ENCODE results near the gene PRR36. TPM values are rescaled to one million over a fixed set of nuclear protein-coding genes. Genes with fewer than 3 reads are reported as not detected.

PRR36 gene
- not detected in 2 replicates for total RNA-seq

DNA sequence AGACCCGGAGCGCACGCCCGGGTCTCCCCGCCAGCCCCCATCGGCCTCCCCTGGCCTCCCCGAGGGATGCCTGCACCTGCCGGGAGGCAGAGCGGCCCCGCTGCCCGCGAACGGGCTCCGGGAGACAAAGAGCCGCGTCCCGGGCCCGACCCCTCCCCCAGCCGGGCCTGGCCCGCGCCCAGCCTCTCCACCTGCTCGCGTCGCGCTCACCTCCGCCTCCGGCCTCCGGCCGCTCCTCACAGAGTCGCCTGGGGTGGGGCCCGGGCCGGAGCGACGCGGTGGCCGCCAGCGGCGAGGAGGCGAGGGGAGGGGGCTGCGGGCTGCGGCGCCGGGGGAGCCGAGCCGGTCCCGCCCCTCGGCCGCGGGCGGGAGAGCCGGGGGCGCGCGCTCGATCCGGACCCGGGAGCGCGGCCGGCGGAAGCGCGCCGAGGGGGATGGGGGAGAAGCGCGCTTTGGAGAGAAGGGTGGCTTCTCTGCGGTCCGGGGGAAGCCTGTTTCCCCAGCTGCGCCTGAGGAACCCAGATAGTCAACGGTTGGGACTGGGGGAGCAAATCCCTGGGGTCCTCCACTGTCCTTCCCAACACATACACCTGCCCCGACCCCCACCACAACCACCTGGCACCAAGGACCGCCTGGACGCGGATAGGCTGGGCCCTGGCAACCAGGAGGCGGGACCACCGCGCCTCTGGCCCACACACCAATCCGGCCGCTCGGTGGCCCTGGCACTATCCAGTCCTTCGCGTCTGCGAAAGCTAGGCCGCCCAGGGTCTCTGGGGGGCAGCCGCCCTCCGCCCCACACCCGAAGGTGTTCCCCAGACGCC, at the start of gene PRR36:
PRR36 (minus strand) TSS at position 315 of the 821 bp plus-strand sequence. CDS start 701 bp downstream, outside the sequence.

DNA sequence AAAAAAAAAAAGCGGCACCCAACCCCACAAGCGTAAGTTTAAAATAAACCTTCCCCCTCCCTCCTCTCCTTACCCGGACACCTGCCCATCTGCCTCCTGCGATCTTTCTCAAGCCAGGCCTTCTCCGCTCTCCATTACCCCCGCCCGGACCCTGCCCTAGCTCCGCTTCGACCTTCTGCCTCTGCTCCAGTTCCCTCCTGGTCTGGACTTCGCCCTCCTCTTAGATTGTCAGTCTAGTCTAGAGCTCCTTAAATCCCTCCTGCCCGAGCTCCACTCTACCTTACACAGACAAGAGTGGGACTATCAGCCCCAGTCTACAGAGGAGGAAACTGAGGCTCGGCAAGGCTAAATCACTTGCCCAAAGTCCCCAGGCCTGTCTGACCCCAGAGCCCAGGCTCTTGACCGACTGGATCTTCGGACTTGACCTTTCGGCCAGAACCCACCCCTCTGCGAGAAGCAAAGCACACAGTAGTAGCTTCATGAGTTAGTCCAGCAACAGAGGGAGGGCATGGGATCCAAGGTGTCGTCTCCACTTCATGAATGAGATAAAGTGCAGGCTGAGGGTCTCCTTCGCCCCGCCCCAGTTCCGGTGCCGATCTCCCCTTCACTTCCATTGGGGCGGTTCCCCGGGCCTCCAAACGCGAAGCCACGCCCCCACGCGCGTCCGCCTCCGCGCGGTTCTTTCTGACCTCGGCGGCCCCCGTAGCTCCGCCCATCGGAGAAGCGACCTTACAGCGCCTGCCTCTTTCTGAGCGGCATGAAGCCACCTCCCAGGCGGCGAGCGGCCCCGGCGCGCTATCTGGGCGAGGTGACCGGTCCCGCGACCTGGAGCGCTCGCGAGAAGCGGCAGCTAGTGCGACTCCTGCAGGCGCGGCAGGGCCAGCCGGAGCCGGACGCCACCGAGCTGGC, 45.7 kb upstream of the PRR36 start, which contains the start of gene SNAPC2:
SNAPC2 (plus strand) TSS at position 729 of the 909 bp plus-strand sequence; CDS start at position 758, 29 bp downstream.

DNA sequence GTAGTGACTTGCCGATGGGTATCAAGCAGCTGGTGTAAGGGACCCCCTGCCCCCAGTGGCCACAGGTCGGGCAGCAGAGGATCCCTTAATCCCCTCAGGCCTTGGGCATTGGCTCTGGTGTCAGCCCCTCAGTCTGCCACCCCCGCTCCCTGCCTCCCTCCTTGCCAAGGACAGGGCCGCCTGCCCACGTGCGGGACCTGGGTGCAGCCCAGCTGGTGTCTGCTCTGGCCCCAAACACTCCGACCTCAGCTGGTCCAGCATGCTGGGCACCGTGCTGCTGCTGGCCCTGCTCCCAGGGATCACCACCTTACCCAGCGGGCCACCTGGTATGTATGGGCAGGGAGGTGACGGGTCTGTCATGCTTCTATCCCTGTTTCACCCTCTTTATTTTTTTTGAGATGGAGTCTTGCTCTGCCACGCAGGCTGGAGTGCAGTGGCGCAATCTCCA, 40.4 kb upstream of the PRR36 start, which contains the start of gene TGFBR3L:
TGFBR3L (plus strand) TSS at position 233 of the 448 bp plus-strand sequence.

GRCh38 chr19:7903244-7904073, 29.3 kb upstream of the PRR36 start, which contains the start of gene MAP2K7:
Gene MAP2K7, plus strand, starts transcription at chr19:7903877. Its CDS starts 68 bp downstream, at chr19:7903945.

GRCh38 chr19:7888145-7888825, 14.1 kb upstream of the PRR36 start, which contains the start of gene LRRC8E:
Gene LRRC8E, plus strand, starts transcription at chr19:7888510. Its CDS starts 7,094 bp downstream, at chr19:7895604.

GRCh38 chr19:7829561-7830271, 44.5 kb downstream of the PRR36 start, which contains the start of gene EVI5L:
Gene EVI5L, plus strand, starts transcription at chr19:7830218. Its CDS starts 16,325 bp downstream, at chr19:7846543.

Other genes with a start within 250 kb of the PRR36 start
- gene XAB2, start 244.8 kb downstream of the PRR36 start, total RNA-seq = 42.0 and 69.7 TPM in 2 replicates
- 17.3 and 18.4 TPM in 2 replicates for gene PET100, start 244.6 kb downstream of the PRR36 start, total RNA-seq
- gene PCP2, start 240.7 kb downstream of the PRR36 start, total RNA-seq = not detected in 2 replicates
- gene STXBP2, start 237.3 kb downstream of the PRR36 start, total RNA-seq = 12.3 and 28.7 TPM in 2 replicates
- not detected in 2 replicates for gene RETN, start 205.3 kb downstream of the PRR36 start, total RNA-seq
- gene MCEMP1, start 197.3 kb downstream of the PRR36 start, total RNA-seq = not detected in 2 replicates
- 112 and 152 TPM in 2 replicates for gene TRAPPC5, start 193.6 kb downstream of the PRR36 start, total RNA-seq
- not detected in 2 replicates for gene FCER2, start 172.3 kb downstream of the PRR36 start, total RNA-seq
- not detected in 2 replicates for gene CLEC4G, start 142.3 kb downstream of the PRR36 start, total RNA-seq
- not detected in 2 replicates for gene CD209, start 126.9 kb downstream of the PRR36 start, total RNA-seq
- gene CLEC4M, start 111.1 kb downstream of the PRR36 start, total RNA-seq = not detected in 2 replicates
- gene EVI5L, start 44.2 kb downstream of the PRR36 start, total RNA-seq = 13.8 and 15.0 TPM in 2 replicates
- gene LRRC8E, start 14.1 kb upstream of the PRR36 start, total RNA-seq = 3.5 and 5.7 TPM in 2 replicates
- gene MAP2K7, start 29.5 kb upstream of the PRR36 start, total RNA-seq = 10.0 and 17.1 TPM in 2 replicates
- 6.3 and 8.9 TPM in 2 replicates for gene TGFBR3L, start 40.4 kb upstream of the PRR36 start, total RNA-seq
- gene SNAPC2, start 45.9 kb upstream of the PRR36 start, total RNA-seq = 46.0 and 47.4 TPM in 2 replicates
- 4.3 and 7.1 TPM in 2 replicates for gene CTXN1, start 51.7 kb upstream of the PRR36 start, total RNA-seq
- gene TIMM44, start 69.3 kb upstream of the PRR36 start, total RNA-seq = 48.3 and 50.6 TPM in 2 replicates
- gene ELAVL1, start 131.3 kb upstream of the PRR36 start, total RNA-seq = 51.3 and 54.5 TPM in 2 replicates
- not detected in 2 replicates for gene CCL25, start 178.4 kb upstream of the PRR36 start, total RNA-seq